Subcutaneous abdominal adipose tissue (tissue), 5 donors: ENCODE measurements around the gene LIPC.
A peak's percentile ranks its signal among the peaks of the same experiment; 100 is the strongest.

ENCODE experiments used
- H3K27ac ChIP-seq: one replicate; pipeline ENCODE4 v1.7.0; 2013; ENCODE audit warnings: low read depth, mild to moderate bottlenecking, inconsistent platforms, low read length, moderate library complexity
- H3K27me3 ChIP-seq, 5 donors: one replicate each; pipeline ENCODE4 v1.7.0; 2013; ENCODE audit warnings: low read length in 5 of 5, inconsistent platforms in 1 of 5; ENCODE audit not compliant: control insufficient read depth in 5 of 5, insufficient read depth in 4 of 5
- H3K36me3 ChIP-seq, 5 donors: one replicate each; pipeline ENCODE4 v1.7.0; 2013; ENCODE audit warnings: low read length in 5 of 5; ENCODE audit not compliant: control insufficient read depth in 5 of 5, insufficient read depth in 5 of 5
- H3K4me1 ChIP-seq, 5 donors: one replicate each; pipeline ENCODE4 v1.7.0; 2013; ENCODE audit warnings: low read length in 5 of 5, mild to moderate bottlenecking in 3 of 5, moderate library complexity in 1 of 5; ENCODE audit not compliant: control insufficient read depth in 5 of 5, insufficient read depth in 5 of 5
- H3K4me3 ChIP-seq, 5 donors: one replicate each; pipeline ENCODE4 v1.7.0; 2013; ENCODE audit warnings: low read length in 5 of 5, low read depth in 1 of 5
- H3K9ac ChIP-seq, 5 donors: one replicate each; pipeline ENCODE4 v1.7.0; 2013; ENCODE audit warnings: low read length in 5 of 5, mild to moderate bottlenecking in 4 of 5, moderate library complexity in 3 of 5
- H3K9me3 ChIP-seq, 5 donors: one replicate each; pipeline ENCODE4 v1.7.0; 2013; ENCODE audit warnings: low read length in 5 of 5; ENCODE audit not compliant: control insufficient read depth in 5 of 5
- donor health status: healthy.
- donor health status: healthy.
- donor health status: healthy.
- donor health status: healthy.
- donor health status: healthy.

The LIPC gene

DNA sequence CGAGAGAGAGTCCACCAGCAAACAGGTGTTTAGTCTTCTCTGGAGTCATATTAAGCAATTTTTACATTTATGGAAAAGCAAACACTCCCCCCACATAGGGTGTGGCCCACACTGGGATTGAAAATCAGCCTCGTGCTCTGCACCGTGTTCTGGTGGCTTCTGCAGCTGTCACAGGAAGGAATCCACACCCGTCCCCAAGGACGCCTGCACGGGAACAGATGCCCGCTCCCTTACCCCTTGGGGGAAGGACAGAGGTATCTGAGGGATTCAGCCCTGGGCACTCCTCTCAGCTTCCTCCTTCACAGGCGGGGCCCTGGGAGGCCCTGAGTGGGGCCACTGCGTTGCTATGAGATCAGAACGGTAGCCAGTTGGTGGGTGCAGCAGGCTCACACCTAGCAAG lies 27.8 kb downstream of the LIPC start:
- Histone ChIP-seq H3K4me3 (no peak overlapping the region), H3K27me3 (no peaks in the 10 kb centered on the region), H3K4me1 (peaks cover 2 to 44% (median 7%) of the 10 kb centered on the region in 5 donors), H3K9me3 (no peaks in the 10 kb centered on the region), H3K27ac (peak overlapping the region; percentile 50), H3K36me3 (no peaks in the 10 kb centered on the region), H3K9ac (no peak overlapping the region)

DNA sequence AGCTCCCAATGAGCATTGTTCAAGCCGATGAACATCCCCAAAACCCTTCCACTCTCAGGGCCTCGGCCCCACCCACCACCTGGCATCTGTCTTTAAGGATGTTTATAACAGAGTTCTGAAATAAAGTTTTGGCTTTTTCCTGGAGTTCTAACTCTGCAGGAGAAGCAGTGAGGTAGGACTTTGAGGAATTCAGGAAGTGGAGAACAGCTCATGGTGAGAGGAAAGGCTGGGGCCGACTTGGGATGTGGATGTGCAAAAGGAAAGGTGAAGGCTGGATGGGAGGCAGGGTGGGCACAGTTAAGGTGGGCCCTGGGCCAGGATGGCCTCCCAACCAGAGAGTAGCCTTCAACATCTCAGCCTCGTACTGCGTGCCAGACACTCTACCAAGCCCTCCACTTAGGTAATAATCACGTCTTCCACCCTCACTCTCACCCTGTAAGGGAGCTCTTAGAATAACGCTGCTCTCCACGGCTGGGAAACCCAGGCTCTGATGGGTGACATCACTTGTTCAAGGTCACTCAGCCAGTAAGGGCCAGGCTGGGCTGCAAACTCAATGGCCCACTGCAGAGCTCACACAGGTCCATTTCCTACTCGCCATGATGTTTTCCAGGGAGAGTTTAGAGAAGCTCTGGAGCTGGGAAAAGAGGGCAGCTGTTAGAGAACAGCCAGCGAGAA lies 28.5 kb downstream of the LIPC start:
- H3K36me3 ChIP-seq: no peaks in the 10 kb centered on the region
- H3K9me3 ChIP-seq: no peaks in the 10 kb centered on the region
- peaks cover 2 to 39% (median 7%) of the 10 kb centered on the region in 5 donors for H3K4me1 ChIP-seq
- H3K27me3 ChIP-seq: no peaks in the 10 kb centered on the region
- H3K27ac ChIP-seq: peak overlapping the region; percentile 50
- H3K9ac ChIP-seq: no peak overlapping the region
- no peak overlapping the region for H3K4me3 ChIP-seq

DNA sequence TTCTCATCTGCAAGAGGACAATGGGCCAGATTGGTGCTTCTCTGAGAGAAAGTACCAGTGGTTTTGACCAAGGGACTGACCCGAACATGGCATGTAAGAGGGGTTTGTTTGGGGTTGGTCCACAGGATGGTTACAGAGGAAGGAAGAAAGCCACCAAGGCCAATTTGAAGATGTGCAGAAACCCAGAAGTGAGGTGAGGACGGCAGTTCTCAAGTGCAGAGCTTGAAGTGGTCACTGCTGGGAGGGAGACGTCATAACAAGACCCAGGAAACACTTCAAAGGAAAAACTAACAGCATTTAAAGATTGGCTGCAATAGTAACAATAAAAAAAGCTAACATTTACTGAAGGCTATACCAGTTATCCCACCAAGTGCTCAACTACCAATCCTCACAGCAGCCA lies 29.1 kb downstream of the LIPC start:
- Histone ChIP-seq H3K4me1 (peaks cover 2 to 35% (median 7%) of the 10 kb centered on the region in 5 donors), H3K36me3 (no peaks in the 10 kb centered on the region), H3K4me3 (no peak overlapping the region), H3K9me3 (no peaks in the 10 kb centered on the region), H3K27ac (no peak overlapping the region), H3K27me3 (no peaks in the 10 kb centered on the region), H3K9ac (no peak overlapping the region)

DNA sequence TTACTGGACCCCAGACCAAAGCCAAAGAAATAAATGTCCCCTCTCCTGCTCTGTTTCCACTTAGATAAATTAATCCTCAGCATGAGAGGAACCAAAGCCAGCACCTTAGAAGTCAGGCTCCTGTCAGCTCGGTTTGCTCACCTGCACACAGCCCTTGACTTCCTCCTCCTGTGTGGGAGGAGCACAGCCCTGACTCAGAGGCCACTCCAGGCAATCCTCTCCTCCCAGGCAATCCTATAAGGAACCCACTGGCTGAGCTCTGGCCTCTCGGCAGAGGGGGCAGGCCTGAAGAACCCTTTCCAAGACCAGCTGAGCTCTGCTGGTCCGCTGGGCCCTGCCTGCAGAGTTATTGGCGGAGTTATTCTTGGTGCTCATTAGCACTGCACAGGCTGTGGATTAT lies 30.8 kb downstream of the LIPC start:
- H3K4me1 ChIP-seq: peaks cover 2 to 27% (median 7%) of the 10 kb centered on the region in 5 donors
- no peaks in the 10 kb centered on the region for H3K27me3 ChIP-seq
- no peak overlapping the region for H3K9ac ChIP-seq
- no peak overlapping the region for H3K4me3 ChIP-seq
- H3K9me3 ChIP-seq: no peaks in the 10 kb centered on the region
- H3K27ac ChIP-seq: no peak overlapping the region
- no peaks in the 10 kb centered on the region for H3K36me3 ChIP-seq

DNA sequence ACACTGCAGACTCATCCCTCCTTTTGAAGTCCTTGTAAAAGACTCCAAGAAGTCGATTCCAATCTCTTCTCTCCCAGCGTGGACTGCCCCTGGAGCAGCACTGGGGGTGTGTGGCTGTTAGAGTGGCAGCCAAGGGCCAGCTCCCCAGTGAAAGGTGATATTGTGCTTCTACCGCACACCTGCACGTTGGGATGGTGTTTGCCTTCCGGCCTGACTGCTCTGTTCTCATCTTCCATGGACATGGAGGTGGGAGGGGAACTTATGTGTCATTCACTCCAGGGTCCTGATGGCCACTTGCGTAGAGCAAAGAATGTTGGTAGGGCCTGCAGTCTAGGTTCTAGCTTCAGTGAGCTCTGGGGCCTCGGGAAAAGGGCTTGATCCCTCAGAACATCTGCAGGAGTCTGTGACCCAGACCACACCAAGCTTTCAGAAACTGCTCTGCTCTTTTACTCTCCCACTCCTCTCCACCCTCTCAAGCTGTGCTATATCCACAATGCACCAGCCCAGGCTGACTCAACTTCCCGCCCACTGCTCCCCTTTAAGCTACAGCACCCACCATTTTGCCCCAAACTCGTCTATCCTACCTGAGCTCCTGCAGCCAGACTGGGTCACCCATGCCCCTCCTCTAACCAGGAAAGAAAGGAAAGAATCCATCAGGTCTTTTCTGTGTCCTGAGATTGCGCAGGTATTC lies 31.3 kb downstream of the LIPC start:
- Histone ChIP-seq H3K36me3 (no peaks in the 10 kb centered on the region), H3K4me3 (no peak overlapping the region), H3K9ac (no peak overlapping the region), H3K4me1 (peaks cover 2 to 22% (median 7%) of the 10 kb centered on the region in 5 donors), H3K27ac (no peak overlapping the region), H3K9me3 (no peaks in the 10 kb centered on the region), H3K27me3 (no peaks in the 10 kb centered on the region)

DNA sequence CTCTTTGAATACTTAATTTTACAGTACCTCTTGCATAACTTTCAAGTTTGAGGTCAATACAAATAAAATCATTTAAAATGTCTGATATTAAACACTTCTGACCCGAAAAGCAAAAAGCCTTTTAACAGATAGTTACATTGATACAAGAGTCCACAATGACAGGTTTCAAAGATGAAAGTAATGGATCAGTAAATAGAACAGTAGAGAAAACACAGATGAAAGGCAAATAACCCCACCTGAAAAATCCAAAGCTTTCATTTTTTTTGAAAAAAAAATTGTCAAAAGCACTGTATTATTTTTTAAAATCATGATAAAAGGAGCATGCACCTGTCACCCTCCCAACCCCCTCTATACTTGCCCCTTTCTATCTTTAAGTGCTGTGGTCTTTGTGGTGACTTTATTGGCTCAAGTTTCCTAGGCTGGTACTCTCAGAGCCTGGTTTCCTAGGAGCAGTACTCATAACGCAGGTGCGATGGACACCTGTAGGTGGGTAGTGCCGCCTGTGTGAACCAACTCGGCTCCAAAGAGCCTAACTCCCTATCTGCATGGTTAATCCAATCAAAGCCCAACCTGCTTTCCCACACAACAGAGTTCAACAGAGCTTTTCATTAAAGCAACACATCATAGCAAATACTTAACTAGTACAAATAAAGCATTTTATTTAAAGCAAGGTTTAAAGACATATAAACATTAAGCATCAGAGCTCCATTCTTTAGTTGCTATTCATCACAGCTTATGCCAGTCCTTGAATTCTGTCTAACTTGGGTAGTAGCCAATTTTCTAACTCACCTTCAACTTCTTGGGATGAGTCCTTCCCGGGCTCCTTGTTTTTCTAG lies 32.2 kb downstream of the LIPC start:
- Histone ChIP-seq H3K9me3 (no peaks in the 10 kb centered on the region), H3K27me3 (no peaks in the 10 kb centered on the region), H3K4me1 (peaks cover 0 to 13% (median 4%) of the 10 kb centered on the region in 5 donors), H3K9ac (no peak overlapping the region), H3K27ac (no peak overlapping the region), H3K4me3 (no peak overlapping the region), H3K36me3 (no peaks in the 10 kb centered on the region)

DNA sequence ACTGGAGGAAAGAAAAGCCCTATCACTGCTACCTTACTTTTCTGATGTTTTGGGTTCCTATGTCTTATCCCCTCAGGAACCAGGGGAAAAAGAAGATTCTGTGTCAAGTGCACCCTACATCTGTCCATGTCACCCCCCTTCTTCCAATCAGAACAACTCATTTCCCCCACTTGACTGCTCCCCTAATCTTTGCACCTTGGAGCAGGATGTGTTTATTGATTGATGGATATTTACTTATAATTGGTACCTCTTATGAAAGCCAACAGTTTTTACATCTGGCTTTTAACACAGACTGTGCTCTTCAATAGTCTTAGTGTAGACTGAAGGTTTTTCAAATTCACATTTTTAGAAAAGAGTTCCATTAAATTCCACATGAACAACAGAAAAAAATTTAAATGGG lies 33.3 kb downstream of the LIPC start:
- H3K27me3 ChIP-seq: no peaks in the 10 kb centered on the region
- no peak overlapping the region for H3K4me3 ChIP-seq
- H3K27ac ChIP-seq: no peak overlapping the region
- no peaks in the 10 kb centered on the region for H3K9me3 ChIP-seq
- peaks cover 0 to 3% (median 0%) of the 10 kb centered on the region in 5 donors for H3K4me1 ChIP-seq
- no peak overlapping the region for H3K9ac ChIP-seq
- no peaks in the 10 kb centered on the region for H3K36me3 ChIP-seq

DNA sequence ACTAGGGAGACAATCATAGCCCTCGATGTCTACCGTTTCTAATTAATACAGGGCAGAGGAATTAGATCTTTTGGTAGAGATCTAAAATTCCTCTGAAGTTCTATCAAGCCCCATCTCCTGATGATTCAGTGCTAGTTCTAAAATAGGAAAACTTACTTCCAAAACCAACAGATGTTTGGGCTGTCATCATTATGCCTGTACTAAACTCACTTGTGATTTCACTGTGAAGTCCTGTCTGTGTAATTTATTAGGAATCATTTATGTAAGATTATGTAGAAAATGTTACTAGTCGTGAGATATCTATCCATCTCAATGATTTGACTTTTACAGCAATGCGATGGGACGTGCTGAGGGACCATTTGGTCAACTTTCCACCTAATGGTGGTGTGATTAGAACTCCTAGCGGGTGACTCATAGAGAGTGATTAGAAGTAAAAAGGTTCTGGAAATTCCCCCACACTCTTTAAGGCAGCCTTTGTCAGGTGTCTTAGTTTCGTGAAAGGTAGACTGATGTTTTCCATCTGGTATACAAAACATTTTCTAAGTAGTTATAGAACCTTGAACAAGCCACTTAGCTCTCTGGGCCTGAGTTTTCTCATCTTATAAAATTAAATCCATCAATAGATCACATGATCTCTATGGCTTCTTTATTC lies 34.2 kb downstream of the LIPC start:
- Histone ChIP-seq H3K27ac (no peak overlapping the region), H3K9ac (no peak overlapping the region), H3K4me1 (no peaks in the 10 kb centered on the region)

DNA sequence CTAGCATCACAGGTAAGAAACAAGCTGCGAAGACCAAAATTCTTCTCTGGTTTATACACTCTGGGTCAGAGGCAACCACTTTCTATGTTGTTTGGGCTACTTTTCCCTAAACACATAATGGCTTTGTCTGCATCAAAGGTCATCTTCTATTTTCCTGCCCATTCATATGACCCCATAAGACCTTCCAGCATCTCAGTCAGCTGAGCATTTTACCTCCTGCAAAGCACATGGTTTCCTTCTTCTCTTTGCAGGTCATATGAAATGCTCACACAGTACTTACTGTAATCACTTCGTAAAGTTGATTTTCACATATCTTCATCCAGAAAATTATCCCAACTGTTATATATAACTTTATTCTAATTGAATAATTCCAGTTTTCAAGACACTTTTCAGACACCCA lies 34.8 kb downstream of the LIPC start:
- H3K9ac ChIP-seq: no peak overlapping the region
- no peaks in the 10 kb centered on the region for H3K36me3 ChIP-seq
- H3K27ac ChIP-seq: no peak overlapping the region
- no peak overlapping the region for H3K4me3 ChIP-seq
- H3K9me3 ChIP-seq: no peaks in the 10 kb centered on the region
- no peaks in the 10 kb centered on the region for H3K27me3 ChIP-seq
- H3K4me1 ChIP-seq: no peaks in the 10 kb centered on the region

More for the DNA sequence above, 34.2 kb downstream of the LIPC start:
- Histone ChIP-seq H3K27me3 (no peaks in the 10 kb centered on the region), H3K9me3 (no peaks in the 10 kb centered on the region), H3K4me3 (no peak overlapping the region), H3K36me3 (no peaks in the 10 kb centered on the region)
